Fibroblast of skin of right biceps (primary cell): ENCODE data around the gene CYFIP1.

ENCODE experiments used
- DNase-seq: peaks from one replicate; pipeline ENCODE4 v3.0.0-alpha.2; 2013

The CYFIP1 gene

GRCh38 chr15:22948056-22948455 is 32.1 kb downstream of the CYFIP1 start:
- DNase-seq = no peak

- DNase-seq = no peak
These were observed 32.8 kb downstream of the CYFIP1 start for GRCh38 chr15:22947101-22948000.

- DNase-seq = no peak
These were observed 35.1 kb downstream of the CYFIP1 start for GRCh38 chr15:22945071-22945470.

GRCh38 chr15:22944651-22945050 is 35.5 kb downstream of the CYFIP1 start:
- no peak for DNase-seq

DNA sequence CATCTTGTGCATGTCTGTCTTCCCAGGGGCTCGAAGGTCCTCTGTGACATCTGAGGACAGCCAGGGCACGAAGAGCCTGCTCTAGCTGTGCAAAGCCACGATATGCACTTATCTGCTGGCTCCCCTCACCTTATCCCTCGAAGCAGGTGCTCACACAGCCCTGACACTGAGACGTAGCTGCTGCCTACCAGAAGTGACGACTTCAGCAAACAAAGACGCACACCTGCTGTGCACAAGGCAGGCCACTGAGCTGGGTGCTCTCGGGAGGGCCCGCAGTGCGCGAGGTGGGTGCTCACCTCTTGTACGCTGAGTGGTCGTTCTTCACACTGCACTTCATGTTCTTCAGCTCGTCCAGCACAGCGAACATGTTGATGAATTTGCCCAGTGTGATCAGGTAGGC is 37.3 kb downstream of the CYFIP1 start:
- no peak for DNase-seq

DNA sequence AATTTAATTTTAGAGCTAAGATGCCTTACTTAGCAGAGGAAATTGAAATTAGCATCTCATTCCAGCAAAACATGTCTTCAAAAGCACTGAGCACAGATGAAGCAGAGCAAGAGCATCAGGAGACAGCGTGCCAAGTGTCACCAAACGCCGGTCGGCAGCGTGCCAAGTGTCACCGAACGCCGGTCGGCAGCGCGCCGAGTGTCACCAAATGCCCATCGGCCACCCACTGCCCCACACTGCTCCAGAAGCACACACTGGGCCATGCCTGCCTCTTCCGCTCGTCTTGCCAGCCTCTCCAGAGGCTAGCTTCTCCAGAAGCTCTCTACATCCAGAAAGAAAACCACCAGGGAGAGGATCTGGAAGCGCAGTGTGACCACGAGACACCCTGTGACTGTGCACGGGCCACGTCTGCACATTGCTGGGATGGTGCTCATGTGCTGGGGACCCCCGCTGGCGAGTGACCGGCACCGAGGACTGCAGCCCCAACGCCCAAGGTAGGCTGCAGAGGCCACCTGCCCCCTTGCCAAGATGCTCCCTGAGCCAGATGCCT is 37.8 kb downstream of the CYFIP1 start:
- no peak for DNase-seq

- no peak for DNase-seq
These were observed 39.0 kb downstream of the CYFIP1 start for GRCh38 chr15:22941179-22941578.

- DNase-seq = no peak
These were observed 40.5 kb downstream of the CYFIP1 start for GRCh38 chr15:22939652-22940061.

DNA sequence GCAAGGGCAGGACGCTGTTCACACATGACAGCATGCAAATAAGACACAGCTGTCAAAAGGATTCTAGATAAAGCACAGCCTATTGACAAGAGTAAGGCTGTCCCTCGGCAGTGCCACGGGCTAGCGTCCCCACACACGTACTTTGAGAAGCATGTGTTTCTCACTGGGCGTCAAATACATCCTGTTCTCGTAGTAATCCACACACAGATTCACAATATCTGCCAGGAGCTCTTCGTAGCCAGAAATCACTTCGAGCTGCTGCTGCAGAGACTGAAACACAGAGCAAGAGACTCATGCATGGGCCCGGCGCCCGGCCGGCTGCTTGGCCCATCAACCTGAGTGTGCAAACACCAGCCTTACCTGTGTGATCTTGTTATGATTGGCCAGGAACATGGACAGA is 41.1 kb downstream of the CYFIP1 start:
- DNase-seq = no peak

DNA sequence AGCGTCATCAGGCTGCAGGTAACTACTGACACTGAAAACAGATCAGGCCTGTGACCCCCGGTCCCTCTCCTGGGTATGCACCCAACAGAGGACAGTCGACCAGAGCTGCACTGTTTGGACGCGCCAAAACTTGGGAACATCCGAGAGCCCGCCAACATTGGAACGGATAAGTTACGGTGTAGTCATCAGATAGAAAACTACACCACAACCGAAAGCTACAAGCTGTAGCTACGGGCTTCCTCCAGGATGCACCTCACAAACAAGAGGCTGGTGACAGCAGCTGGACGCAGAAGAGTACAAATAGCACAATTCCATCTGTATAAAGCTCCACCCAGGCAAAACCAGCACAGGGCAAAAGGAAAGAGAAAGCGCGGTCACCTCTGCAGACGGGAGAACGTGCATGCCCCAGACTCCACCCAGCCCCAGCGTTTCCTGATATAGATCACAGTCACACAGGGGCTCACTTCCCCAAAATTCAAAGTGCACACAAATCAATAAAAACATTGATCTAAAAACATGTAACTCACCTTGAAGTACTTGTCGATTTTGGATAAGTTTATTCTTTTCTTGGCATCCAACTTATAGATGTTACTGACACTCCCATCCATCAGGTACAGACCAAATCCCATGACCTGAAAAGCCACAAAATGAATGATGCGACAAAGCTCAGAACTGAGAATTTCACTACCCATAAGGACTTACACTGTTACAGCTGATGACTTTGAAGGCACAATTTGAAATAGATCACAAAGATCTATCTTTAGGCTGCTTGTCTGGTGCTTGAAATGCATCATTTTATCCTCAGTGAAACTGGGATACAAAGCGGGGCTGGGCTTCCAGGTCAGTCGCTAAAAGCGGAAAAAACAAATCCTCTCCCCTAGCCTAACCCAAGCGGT is 43.3 kb downstream of the CYFIP1 start:
- DNase-seq = no peak

- no peak for DNase-seq
These were observed 46.5 kb downstream of the CYFIP1 start for GRCh38 chr15:22933641-22934061.

GRCh38 chr15:22931784-22932536 is 48.2 kb downstream of the CYFIP1 start:
- DNase-seq = no peak

DNA sequence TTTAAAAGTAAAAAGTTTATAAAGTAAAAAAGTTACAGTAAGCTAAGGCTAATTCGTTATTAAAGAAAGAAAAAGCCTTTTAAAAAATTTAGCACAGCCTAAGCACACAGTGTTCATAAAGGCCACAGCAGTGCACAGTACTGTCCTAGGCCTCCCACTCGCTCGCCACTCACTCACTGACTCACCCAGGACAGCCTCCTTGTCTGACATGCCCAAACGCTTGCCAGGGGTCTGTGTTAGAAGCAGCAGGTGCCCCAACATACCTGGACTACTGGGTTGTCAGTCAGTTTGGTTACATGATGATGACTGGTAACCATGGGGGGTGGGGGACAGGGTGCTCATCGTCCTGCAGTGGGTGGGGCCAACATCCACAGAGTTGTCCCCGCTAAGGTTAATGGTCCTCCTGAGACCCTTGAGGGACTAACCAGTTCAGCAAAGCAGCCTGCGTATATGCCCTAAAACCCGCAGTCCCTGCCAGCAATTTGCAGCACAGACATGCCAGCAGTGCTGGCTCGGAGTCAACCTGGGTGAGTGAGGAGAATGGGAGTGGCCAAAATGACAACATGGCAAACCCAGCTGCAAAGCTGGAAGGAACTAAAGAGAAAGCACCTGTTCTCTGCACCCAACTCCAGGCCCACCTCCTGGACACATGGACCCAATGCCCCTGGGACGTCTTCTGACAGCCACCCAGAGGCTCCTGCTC is 49.2 kb downstream of the CYFIP1 start:
- DNase-seq = no peak

DNA sequence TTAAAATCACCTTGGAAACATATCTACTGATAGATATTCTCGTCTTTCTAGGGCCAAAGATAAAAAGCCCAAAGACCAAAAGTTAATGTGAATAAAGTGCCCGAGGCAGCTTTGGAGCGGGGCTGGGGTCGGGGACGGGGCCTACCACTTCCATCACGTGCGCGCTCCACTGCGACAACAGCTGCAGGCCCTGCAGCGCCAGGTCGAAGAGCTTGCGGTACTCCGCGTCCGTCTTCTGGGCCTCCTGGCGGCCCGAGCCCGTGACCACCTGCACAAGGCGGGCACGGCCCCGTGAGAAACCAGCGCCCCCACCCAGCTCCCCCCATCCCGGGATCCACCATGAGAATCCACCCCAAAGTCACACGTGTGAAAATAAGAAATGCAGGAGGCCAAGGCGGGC is 52.4 kb downstream of the CYFIP1 start:
- no peak for DNase-seq

- no peak for DNase-seq
These were observed 54.3 kb downstream of the CYFIP1 start for GRCh38 chr15:22925875-22926274.

DNA sequence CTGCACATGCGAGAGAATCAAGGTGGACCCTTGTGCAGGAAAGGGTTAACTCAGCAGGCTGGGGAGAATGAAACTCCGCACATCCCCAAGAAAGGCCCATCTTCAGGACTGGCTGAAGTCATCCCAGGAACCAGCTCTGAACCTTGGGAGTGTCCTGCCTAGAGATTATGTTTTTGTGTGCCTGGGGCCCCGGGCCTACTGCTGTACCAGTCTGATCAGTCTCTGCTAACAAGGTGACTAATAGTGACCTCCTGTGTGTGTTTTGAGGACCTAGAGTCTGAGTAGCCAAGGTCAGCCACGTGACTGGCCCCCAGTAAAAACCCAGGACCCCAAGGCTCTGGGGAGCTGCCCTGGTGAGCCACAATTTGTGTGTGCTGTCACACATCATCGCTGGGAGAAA is 58.2 kb downstream of the CYFIP1 start:
- DNase-seq = no peak

DNA sequence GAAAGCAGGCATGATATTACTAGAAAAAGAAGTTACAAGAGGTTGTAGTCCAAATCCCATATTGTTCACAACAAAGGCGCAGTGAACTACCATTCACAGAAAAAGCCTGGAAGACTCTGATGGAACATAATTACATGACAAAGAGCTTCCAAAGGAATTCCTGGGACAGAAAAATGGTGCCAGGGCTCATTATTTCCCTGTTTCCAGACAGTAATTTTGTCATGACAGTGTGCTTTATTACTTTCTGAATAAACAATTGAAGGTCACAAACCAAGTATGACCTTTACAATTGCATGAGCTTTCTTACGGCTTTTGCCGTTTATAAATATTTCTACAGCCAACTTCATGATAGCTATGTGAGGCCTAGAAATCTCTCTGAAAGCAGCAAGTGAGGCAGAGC is 61.0 kb downstream of the CYFIP1 start:
- no peak for DNase-seq

DNA sequence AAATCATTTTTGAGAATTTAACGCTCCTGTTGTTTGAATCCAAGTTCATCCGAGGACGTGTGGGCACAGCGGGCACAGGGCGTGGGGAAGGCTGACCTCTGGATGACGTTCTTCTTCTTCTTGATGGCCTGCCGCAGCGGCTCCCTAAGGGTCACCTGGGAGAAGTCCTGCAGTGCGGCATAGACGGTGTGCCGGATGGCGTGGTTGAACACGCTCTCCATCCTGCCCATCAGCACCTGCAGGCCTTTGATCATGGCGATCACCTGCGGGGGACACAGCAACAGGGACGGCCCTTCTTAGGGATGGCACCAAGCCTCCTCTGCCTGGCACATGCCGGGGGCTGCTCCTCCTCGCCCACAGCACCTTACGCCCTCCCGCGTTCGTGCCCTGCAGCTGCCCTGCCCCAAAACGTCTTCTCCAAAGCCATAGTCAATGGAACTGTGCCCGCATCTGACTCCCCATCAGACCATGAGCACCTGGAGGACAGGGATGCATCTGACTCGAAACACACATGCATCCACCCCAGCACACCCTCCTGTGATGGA is 61.5 kb downstream of the CYFIP1 start:
- no peak for DNase-seq

- peak; percentile 14 for DNase-seq
These were observed 62.1 kb downstream of the CYFIP1 start for GRCh38 chr15:22918056-22918455.

DNA sequence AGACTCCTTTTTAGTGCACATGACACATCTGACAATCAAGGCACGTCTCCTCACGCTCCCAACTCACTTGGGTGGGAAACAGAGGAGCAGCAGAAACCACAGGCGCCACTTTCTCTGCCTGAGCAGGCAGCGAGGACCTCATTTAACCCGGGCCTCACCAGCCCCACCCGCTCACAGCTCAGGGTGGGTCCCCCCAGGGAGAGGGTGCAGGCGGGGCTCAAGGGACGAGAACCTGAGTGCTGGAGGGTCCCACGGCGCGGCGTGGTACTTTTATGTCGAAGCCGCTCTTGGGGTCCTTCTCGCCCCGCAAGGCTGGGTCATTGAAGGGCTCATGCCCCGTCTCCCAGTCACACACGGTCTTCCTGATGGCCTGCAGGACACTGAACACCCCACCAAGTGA is 62.6 kb downstream of the CYFIP1 start:
- DNase-seq = no peak

DNA sequence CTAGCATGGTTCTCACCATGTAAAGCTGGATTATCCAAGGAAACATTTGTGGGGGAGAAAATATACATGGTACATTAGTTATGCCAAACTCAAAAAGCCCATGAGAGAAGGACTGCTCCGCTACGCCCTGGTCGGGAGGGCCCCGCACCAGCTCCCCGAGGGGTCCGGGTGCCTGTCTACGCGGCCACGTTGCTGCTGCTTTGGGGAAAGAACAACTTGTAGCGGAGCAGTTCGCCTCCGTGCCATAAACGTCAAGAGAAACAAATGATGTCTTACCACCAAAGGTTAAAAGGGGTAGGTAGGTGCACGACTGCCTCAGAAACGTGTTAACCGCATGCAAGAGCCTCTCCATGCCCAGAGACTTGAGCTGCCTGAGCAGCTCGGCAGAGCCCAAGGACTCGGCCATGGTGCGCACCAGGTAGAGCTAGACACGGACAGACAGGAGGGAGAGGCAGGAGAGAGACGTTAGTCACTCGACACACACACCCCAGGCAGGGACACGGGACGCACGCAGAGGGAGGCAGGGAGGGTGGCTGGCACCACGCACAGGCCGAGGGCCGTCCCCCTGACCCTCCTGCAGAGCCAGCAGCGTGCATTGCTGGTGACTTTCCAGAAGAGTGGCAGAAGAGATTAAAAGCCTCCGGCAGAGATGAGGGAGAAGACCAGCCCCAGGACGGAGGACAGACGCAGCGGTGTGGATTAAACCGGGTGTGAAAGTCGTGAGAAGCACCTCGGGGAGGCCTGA is 63.4 kb downstream of the CYFIP1 start:
- no peak for DNase-seq
